Measurements from ENCODE around the gene CEP78. TPM values are rescaled to one million over a fixed set of nuclear protein-coding genes. Genes with fewer than 3 reads are reported as not detected.

CEP78 gene
- total RNA-seq, 1 donor from 2014 or later, result 13.9 TPM

GRCh38 chr9:78316166-78316892, 80.5 kb downstream of the CEP78 start:
- no peak overlapping the region for H3K4me3 Mint-ChIP-seq (ENCODE audit: unreplicated experiment)
- no peaks in the 10 kb centered on the region for H3K27me3 Mint-ChIP-seq (ENCODE audit: unreplicated experiment)
- H3K27ac Mint-ChIP-seq (ENCODE audit: unreplicated experiment), result no peak overlapping the region
- TF ChIP-seq, protein P1, sequence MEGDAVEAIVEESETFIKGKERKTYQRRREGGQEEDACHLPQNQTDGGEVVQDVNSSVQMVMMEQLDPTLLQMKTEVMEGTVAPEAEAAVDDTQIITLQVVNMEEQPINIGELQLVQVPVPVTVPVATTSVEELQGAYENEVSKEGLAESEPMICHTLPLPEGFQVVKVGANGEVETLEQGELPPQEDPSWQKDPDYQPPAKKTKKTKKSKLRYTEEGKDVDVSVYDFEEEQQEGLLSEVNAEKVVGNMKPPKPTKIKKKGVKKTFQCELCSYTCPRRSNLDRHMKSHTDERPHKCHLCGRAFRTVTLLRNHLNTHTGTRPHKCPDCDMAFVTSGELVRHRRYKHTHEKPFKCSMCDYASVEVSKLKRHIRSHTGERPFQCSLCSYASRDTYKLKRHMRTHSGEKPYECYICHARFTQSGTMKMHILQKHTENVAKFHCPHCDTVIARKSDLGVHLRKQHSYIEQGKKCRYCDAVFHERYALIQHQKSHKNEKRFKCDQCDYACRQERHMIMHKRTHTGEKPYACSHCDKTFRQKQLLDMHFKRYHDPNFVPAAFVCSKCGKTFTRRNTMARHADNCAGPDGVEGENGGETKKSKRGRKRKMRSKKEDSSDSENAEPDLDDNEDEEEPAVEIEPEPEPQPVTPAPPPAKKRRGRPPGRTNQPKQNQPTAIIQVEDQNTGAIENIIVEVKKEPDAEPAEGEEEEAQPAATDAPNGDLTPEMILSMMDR (IDR thresholded peaks at IDR 0.05), result no peak
- H3K9me3 Mint-ChIP-seq (ENCODE audit: unreplicated experiment), result no peaks in the 10 kb centered on the region
- H3K36me3 Mint-ChIP-seq (ENCODE audit: unreplicated experiment), result peaks cover 70% of the 10 kb centered on the region
- peaks cover 8% of the 10 kb centered on the region for H3K4me1 Mint-ChIP-seq (ENCODE audit: unreplicated experiment)
- DNase-seq (ENCODE audit: extremely low spot score, unreplicated experiment), result peak; percentile 53

- H3K36me3 Mint-ChIP-seq (ENCODE audit: unreplicated experiment), result peaks cover 78% of the 10 kb centered on the region
Measured at GRCh38 chr9:78319197-78320029, 83.5 kb downstream of the CEP78 start.

GRCh38 chr9:78320030-78320693, 84.3 kb downstream of the CEP78 start:
- peaks cover 74% of the 10 kb centered on the region for H3K36me3 Mint-ChIP-seq (ENCODE audit: unreplicated experiment)
- no peak for DNase-seq (ENCODE audit: extremely low spot score, unreplicated experiment)
- TF ChIP-seq, protein P1 (IDR thresholded peaks at IDR 0.05), result no peak
- H3K4me1 Mint-ChIP-seq (ENCODE audit: unreplicated experiment), result peaks cover 16% of the 10 kb centered on the region
- H3K27ac Mint-ChIP-seq (ENCODE audit: unreplicated experiment), result no peak overlapping the region
- no peaks in the 10 kb centered on the region for H3K27me3 Mint-ChIP-seq (ENCODE audit: unreplicated experiment)
- no peaks in the 10 kb centered on the region for H3K9me3 Mint-ChIP-seq (ENCODE audit: unreplicated experiment)
- no peak overlapping the region for H3K4me3 Mint-ChIP-seq (ENCODE audit: unreplicated experiment)

More at GRCh38 chr9:78319197-78320029, 83.5 kb downstream of the CEP78 start:
- no peaks in the 10 kb centered on the region for H3K9me3 Mint-ChIP-seq (ENCODE audit: unreplicated experiment)
- TF ChIP-seq, protein P1 (IDR thresholded peaks at IDR 0.05), result no peak
- no peak overlapping the region for H3K27ac Mint-ChIP-seq (ENCODE audit: unreplicated experiment)
- H3K4me1 Mint-ChIP-seq (ENCODE audit: unreplicated experiment), result peaks cover 14% of the 10 kb centered on the region
- no peak for DNase-seq (ENCODE audit: extremely low spot score, unreplicated experiment)
- H3K4me3 Mint-ChIP-seq (ENCODE audit: unreplicated experiment), result no peak overlapping the region
- H3K27me3 Mint-ChIP-seq (ENCODE audit: unreplicated experiment), result no peaks in the 10 kb centered on the region

DNA sequence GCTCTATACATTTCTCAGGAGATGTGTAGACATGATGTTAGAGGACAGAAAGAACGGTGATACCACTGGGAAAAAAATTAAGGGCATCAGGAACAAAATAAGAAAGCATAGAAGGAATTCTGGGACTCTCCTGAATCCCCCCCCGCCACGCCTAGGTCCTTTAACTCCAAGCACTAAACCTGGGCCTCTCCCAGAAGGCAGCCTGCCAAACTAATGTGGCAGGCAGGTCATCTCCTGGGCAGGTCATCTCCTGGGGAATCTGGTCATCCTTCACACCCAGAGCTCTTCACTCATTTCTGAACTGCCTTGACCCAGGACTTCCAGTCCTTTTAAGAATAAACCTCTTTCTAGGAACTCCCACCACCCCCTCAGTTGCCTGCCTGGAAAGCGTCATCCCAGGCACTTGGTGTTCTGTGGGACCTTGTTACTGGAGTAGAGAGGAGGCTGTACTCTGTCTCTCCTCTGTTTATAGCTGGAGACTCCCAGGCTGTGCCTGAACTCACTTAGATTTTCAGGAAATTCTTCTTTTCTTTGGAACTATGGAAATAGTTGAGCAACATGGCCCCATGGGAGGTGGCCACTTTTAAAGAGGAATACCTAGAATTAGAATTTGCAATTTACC, 85.1 kb downstream of the CEP78 start:
- Mint-ChIP-seq H3K9me3 (ENCODE audit: unreplicated experiment) (no peaks in the 10 kb centered on the region), H3K36me3 (ENCODE audit: unreplicated experiment) (peaks cover 68% of the 10 kb centered on the region), H3K27me3 (ENCODE audit: unreplicated experiment) (no peaks in the 10 kb centered on the region), H3K4me1 (ENCODE audit: unreplicated experiment) (peaks cover 22% of the 10 kb centered on the region), H3K27ac (ENCODE audit: unreplicated experiment) (no peak overlapping the region), H3K4me3 (ENCODE audit: unreplicated experiment) (no peak overlapping the region)
- DNase-seq (ENCODE audit: extremely low spot score, unreplicated experiment), result no peak
- TF ChIP-seq, protein P1 (IDR thresholded peaks at IDR 0.05), result no peak
